Measurements from ENCODE around the gene UQCRH.
"Not testable (repeated sequence)": the region's sequence is repeated elsewhere in the genome, so short reads cannot be mapped to it uniquely, and the experiment has no call there.

Gene UQCRH

GRCh38 chr1:46300673-46301405 is 2.7 kb upstream of the UQCRH start:
- peak in 1 of 2 experiments; percentile 18 for DNase-seq (ENCODE audit: low read depth in 2 of 2)

GRCh38 chr1:46301406-46301807 is 2.1 kb upstream of the UQCRH start:
- no peak for DNase-seq (ENCODE audit: low read depth in 2 of 2)

- peak in 1 of 2 experiments; percentile 13 for DNase-seq (ENCODE audit: low read depth in 2 of 2)
Measured at GRCh38 chr1:46301808-46302640, 1.5 kb upstream of the UQCRH start.

GRCh38 chr1:46302641-46303037 is 859 bp upstream of the UQCRH start:
- no peak for DNase-seq (ENCODE audit: low read depth in 2 of 2)

GRCh38 chr1:46303872-46304326 is 401 bp downstream of the UQCRH start:
- no peak for DNase-seq (ENCODE audit: low read depth in 2 of 2)

- no peak for DNase-seq (ENCODE audit: low read depth in 2 of 2)
Measured at GRCh38 chr1:46306159-46306530, 2.6 kb downstream of the UQCRH start.

GRCh38 chr1:46309401-46310159 is 6.1 kb downstream of the UQCRH start:
- no peak for DNase-seq (ENCODE audit: low read depth in 2 of 2)

- DNase-seq (ENCODE audit: low read depth in 2 of 2) = no peak
Measured at GRCh38 chr1:46310321-46310720, 6.8 kb downstream of the UQCRH start.

- DNase-seq (ENCODE audit: low read depth in 2 of 2) = no peak
Measured at GRCh38 chr1:46315669-46316403, 12.3 kb downstream of the UQCRH start.

- no peak for DNase-seq (ENCODE audit: low read depth in 2 of 2)
Measured at GRCh38 chr1:46317323-46317722, 13.8 kb downstream of the UQCRH start.

- not testable (repeated sequence) for DNase-seq (ENCODE audit: low read depth in 2 of 2)
Measured at GRCh38 chr1:46319301-46319700, 15.8 kb downstream of the UQCRH start.

GRCh38 chr1:46319960-46320914 is 16.7 kb downstream of the UQCRH start:
- DNase-seq (ENCODE audit: low read depth in 2 of 2) = not testable (repeated sequence)

GRCh38 chr1:46322191-46322590 is 18.7 kb downstream of the UQCRH start:
- DNase-seq (ENCODE audit: low read depth in 2 of 2) = not testable (repeated sequence)

GRCh38 chr1:46325285-46326076 is 22.0 kb downstream of the UQCRH start:
- not testable (repeated sequence) for DNase-seq (ENCODE audit: low read depth in 2 of 2)

GRCh38 chr1:46328182-46328581 is 24.7 kb downstream of the UQCRH start:
- DNase-seq (ENCODE audit: low read depth in 2 of 2) = not testable (repeated sequence)

GRCh38 chr1:46329807-46330206 is 26.3 kb downstream of the UQCRH start:
- not testable (repeated sequence) for DNase-seq (ENCODE audit: low read depth in 2 of 2)

- DNase-seq (ENCODE audit: low read depth in 2 of 2) = not testable (repeated sequence)
Measured at GRCh38 chr1:46330381-46330780, 26.9 kb downstream of the UQCRH start.

- not testable (repeated sequence) for DNase-seq (ENCODE audit: low read depth in 2 of 2)
Measured at GRCh38 chr1:46331786-46332540, 28.5 kb downstream of the UQCRH start.

Data from fibroblast of skin of left quadriceps (primary cell).